Right lobe of liver (tissue), 6 donors: ENCODE measurements around the gene JUNB. TPM values are rescaled to one million over a fixed set of nuclear protein-coding genes. Genes with fewer than 3 reads are reported as not detected.

ENCODE experiments used
- ATAC-seq, 4 donors: fragments of 200-7000 bp; cut with Tn5 transposase; one replicate each; pipeline ENCODE4 v1.9.1; 2020; ENCODE audit warnings: mild to moderate bottlenecking in 4 of 4, moderate library complexity in 4 of 4
- DNase-seq, 3 donors: peaks; one replicate each; pipeline ENCODE4 v3.0.0-alpha.2; 2020
- H3K27ac ChIP-seq, 3 donors: fragments of 200-600 bp; one replicate each; pipeline ENCODE4 v1.8.0; 2022
- H3K27me3 ChIP-seq, 2 donors: fragments of 200-600 bp; one replicate each; pipeline ENCODE4 v1.8.0; 2022
- H3K36me3 ChIP-seq, 4 donors: fragments of 200-600 bp; sonication (generic) in 1 of 4; one replicate each; pipeline versions ENCODE4 v1.5.1 to v1.8.0; 2017 to 2022; ENCODE audit warnings: control low read depth in 1 of 4
- H3K4me1 ChIP-seq, 4 donors: fragments of 200-600 bp; sonication (generic) in 1 of 4; one replicate each; pipeline versions ENCODE4 v1.5.1 to v1.8.0; 2017 to 2022; ENCODE audit warnings: control low read depth in 1 of 4
- H3K4me3 ChIP-seq, 3 donors: fragments of 200-600 bp; one replicate each; pipeline ENCODE4 v1.8.0; 2022
- H3K9me3 ChIP-seq, 4 donors: fragments of 200-600 bp; sonication (generic) in 1 of 4; one replicate each; pipeline versions ENCODE4 v1.5.1 to v1.8.0; 2017 to 2022; ENCODE audit warnings: control low read depth in 1 of 4
- CTCF ChIP-seq, 4 donors: fragments of 200-600 bp in 3 of 4; fragments of 450-650 bp in 1 of 4; IDR thresholded peaks; one replicate each; pipeline versions ENCODE4 v1.5.1 to v1.8.0; 2016 to 2022; ENCODE audit warnings: antibody characterized with exemption in 4 of 4, mild to moderate bottlenecking in 2 of 4
- POLR2A ChIP-seq: fragments of 450-650 bp; IDR thresholded peaks from one replicate; pipeline ENCODE4 v1.6.1; 2017; ENCODE audit warnings: antibody characterized with exemption, mild to moderate bottlenecking
- WGBS: methylation state at CpG from one replicate; pipeline ENCODE4 v1.1.6; 2018; ENCODE audit warnings: low coverage, low lambda C conversion rate; ENCODE audit not compliant: insufficient coverage; ENCODE audit errors: missing lambda C conversion rate; 5-methylcytosine and 5-hydroxymethylcytosine counted together
- intact Hi-C, 2 donors: fragments of 100-400 bp; cut with DNase I; formaldehyde crosslinking; loops; one replicate each; pipeline versions ENCODE4 v1.11.2 to v1.14.1; 2022
- total RNA-seq, 6 experiments: library from RNA; depleted of rRNA in 2 of 6; stranded (reverse); fragments of >200 nt in 2 of 6; fragmentation: NEBNext Ultra II Directional in 3 of 6; extraction: Animal tissue kit (Norgen Biotek cat#: 25700) in 3 of 6; gene quantifications; one replicate each; pipeline versions ENCODE4 v1.1.0 to v1.2.4, GENCODE V29; 2016 to 2023
- donor health status: DM: no; HTN: yes; CAD: no.
- donor health status: DM: no; HTN: no; CAD: no.
- donor health status: DM: no; HTN: no; CAD: no.
- donor health status: DM: no; HTN: yes; CAD: no.
- donor health status: DM: no; HTN: yes; CAD: no.

Gene JUNB
- total RNA-seq, 6 experiments from 2014 or later = 10.2 to 378 (median 66.0) TPM

GRCh38 chr19:12785431-12786031, 5.8 kb upstream of the JUNB start:
- H3K4me3 ChIP-seq = no peak overlapping the region
- TF ChIP-seq POLR2A = no peak
- no peak for TF ChIP-seq CTCF (IDR thresholded peaks at IDR 0.05)
- no peaks in the 10 kb centered on the region for H3K36me3 ChIP-seq
- no peak for DNase-seq
- H3K27me3 ChIP-seq = no peaks in the 10 kb centered on the region
- no peaks in the 10 kb centered on the region for H3K9me3 ChIP-seq
- peaks cover 0 to 40% (median 19%) of the 10 kb centered on the region in 4 donors for H3K4me1 ChIP-seq
- 55% methylated on average over 2 of the region's 4 CpGs for WGBS
- no peak for ATAC-seq
- intact Hi-C loops = no loop called here
- H3K27ac ChIP-seq = peak overlapping the region; percentile 53 to 100 (median 96)

GRCh38 chr19:12786141-12786870, 5.0 kb upstream of the JUNB start:
- no peak for ATAC-seq
- Histone ChIP-seq H3K4me3 (no peak overlapping the region), H3K9me3 (no peaks in the 10 kb centered on the region), H3K27ac (peak overlapping the region; percentile 53 to 100 (median 96)), H3K4me1 (peaks cover 1 to 44% (median 20%) of the 10 kb centered on the region in 4 donors), H3K27me3 (no peaks in the 10 kb centered on the region), H3K36me3 (no peaks in the 10 kb centered on the region)
- WGBS = 35% methylated on average over 5 of the region's 18 CpGs
- intact Hi-C loops = no loop called here
- TF ChIP-seq CTCF (IDR thresholded peaks at IDR 0.05) = no peak
- TF ChIP-seq POLR2A = peak; percentile 25
- peak; percentile 67 to 74 (median 71) for DNase-seq

GRCh38 chr19:12786952-12787351, 4.3 kb upstream of the JUNB start:
- Histone ChIP-seq H3K4me3 (no peak overlapping the region), H3K27ac (peak overlapping the region; percentile 53 to 100 (median 96))
- intact Hi-C loops = no loop called here

GRCh38 chr19:12787458-12787857, 3.8 kb upstream of the JUNB start:
- H3K27ac ChIP-seq = peak overlapping the region; percentile 96 to 100 (median 99)
- peaks cover 3 to 39% (median 20%) of the 10 kb centered on the region in 4 donors for H3K4me1 ChIP-seq
- TF ChIP-seq CTCF (IDR thresholded peaks at IDR 0.05) (no peak), POLR2A (no peak)
- no peak for ATAC-seq
- no peak for DNase-seq
- no peaks in the 10 kb centered on the region for H3K27me3 ChIP-seq
- H3K4me3 ChIP-seq = no peak overlapping the region
- H3K36me3 ChIP-seq = no peaks in the 10 kb centered on the region
- intact Hi-C loops = no loop called here
- WGBS = 83% methylated on average over 7 of the region's 10 CpGs
- no peaks in the 10 kb centered on the region for H3K9me3 ChIP-seq

More at GRCh38 chr19:12786952-12787351, 4.3 kb upstream of the JUNB start:
- Histone ChIP-seq H3K9me3 (no peaks in the 10 kb centered on the region), H3K36me3 (no peaks in the 10 kb centered on the region), H3K4me1 (peaks cover 3 to 41% (median 20%) of the 10 kb centered on the region in 4 donors), H3K27me3 (no peaks in the 10 kb centered on the region)
- DNase-seq = peak in 2 of 3 donors; percentile 39 to 49
- no peak for ATAC-seq
- TF ChIP-seq CTCF (IDR thresholded peaks at IDR 0.05) = no peak
- TF ChIP-seq POLR2A = no peak
- 57% methylated on average over 3 of the region's 3 CpGs for WGBS
